ENCODE measurements around the gene OR2S2. TPM values are rescaled to one million over a fixed set of nuclear protein-coding genes. Genes with fewer than 3 reads are reported as not detected.

Gene OR2S2, protein sequence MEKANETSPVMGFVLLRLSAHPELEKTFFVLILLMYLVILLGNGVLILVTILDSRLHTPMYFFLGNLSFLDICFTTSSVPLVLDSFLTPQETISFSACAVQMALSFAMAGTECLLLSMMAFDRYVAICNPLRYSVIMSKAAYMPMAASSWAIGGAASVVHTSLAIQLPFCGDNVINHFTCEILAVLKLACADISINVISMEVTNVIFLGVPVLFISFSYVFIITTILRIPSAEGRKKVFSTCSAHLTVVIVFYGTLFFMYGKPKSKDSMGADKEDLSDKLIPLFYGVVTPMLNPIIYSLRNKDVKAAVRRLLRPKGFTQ
- 0.12 and 0.22 TPM in 2 replicates for total RNA-seq

DNA sequence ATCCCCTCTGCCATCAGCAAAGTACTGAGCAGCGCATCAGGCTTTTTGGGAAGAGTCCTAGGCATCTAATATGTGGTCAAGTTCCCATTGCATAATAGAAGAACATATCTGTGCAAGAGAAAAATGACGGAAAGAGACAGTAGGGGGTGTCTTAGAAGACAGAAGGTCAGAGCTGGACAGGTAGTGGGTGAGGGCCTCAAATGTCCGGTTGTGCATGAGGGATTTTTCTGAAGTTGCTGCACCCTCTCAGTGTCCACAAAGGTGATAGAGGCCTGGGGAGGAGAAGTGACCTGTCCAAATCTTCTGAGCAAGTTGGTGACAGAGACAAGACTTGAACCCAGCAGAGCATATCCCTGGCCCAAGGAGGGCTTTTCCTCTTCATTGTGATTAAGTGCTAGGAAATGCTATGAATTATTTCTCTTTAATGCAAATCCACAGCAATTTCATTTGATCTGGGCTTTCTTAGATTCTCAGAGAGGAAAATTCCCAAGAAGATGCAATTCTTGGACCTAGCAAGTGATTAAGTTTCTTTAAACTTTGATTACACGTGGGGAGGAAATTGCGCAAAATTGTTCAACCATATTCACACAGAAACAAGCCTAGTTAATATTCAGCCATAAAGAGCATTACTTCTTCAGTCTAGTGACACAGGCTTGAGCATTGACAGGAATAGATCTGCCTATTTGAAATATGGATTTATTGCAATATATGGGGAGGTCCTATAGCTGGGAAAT, at the start of gene OR2S2:
TSS of gene OR2S2 (minus strand) at position 51 of the 734 bp plus-strand sequence. CDS start 56 bp downstream, outside the sequence.

DNA sequence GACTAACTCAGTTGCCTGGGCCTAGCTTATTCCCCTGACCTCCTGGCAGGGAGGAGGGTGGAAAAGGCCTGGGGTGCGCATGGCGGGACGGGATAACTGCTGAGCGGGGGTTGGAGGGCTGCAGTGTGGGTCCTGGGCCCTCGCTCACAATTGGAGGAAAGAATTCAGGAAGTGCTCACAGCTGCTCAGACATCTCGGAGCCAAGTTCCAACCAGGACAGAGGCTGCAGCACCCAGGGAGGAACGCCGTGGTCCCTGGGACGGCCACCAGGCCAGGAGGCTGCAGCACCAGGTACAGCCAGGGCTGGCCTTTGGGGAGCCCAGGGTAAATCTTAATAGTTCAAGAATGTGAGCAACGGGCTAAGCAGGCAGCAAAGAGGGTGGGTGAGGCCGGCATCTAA, 48.7 kb downstream of the OR2S2 start, which contains the start of gene SPAAR:
TSS of gene SPAAR (plus strand) at position 217 of the 400 bp plus-strand sequence. CDS start 974 bp downstream, outside the sequence.

Other genes with a start within 250 kb of the OR2S2 start
- 584 and 593 TPM in 2 replicates for gene TLN1, start 226.0 kb downstream of the OR2S2 start, total RNA-seq
- 84.7 and 90.6 TPM in 2 replicates for gene CREB3, start 225.5 kb downstream of the OR2S2 start, total RNA-seq
- 27.0 and 27.5 TPM in 2 replicates for gene GBA2, start 208.9 kb downstream of the OR2S2 start, total RNA-seq
- gene RGP1, start 208.9 kb downstream of the OR2S2 start, total RNA-seq, result 11.1 and 12.6 TPM in 2 replicates
- gene MSMP, start 203.9 kb downstream of the OR2S2 start, total RNA-seq, result 0.62 TPM in 1 of 2 replicates, not detected in the other
- gene NPR2, start 166.6 kb downstream of the OR2S2 start, total RNA-seq, result 27.6 and 32.1 TPM in 2 replicates
- gene SPAG8, start 145.9 kb downstream of the OR2S2 start, total RNA-seq, result 0.75 and 1.3 TPM in 2 replicates
- gene HINT2, start 143.1 kb downstream of the OR2S2 start, total RNA-seq, result 18.6 and 25.8 TPM in 2 replicates
- not detected in 2 replicates for gene FAM221B, start 129.4 kb downstream of the OR2S2 start, total RNA-seq
- 2.2 and 4.1 TPM in 2 replicates for gene TMEM8B, start 128.9 kb downstream of the OR2S2 start, total RNA-seq
- not detected in 2 replicates for gene OR13J1, start 87.8 kb downstream of the OR2S2 start, total RNA-seq
- gene HRCT1, start 52.0 kb downstream of the OR2S2 start, total RNA-seq, result 0.11 and 0.25 TPM in 2 replicates
- gene SPAAR, start 48.7 kb downstream of the OR2S2 start, total RNA-seq, result under 0.01 TPM in 1 of 2 replicates, not detected in the other
- gene RECK, start 78.8 kb upstream of the OR2S2 start, total RNA-seq, result 27.6 and 45.2 TPM in 2 replicates
- gene GLIPR2, start 178.6 kb upstream of the OR2S2 start, total RNA-seq, result 70.2 and 83.1 TPM in 2 replicates
- 5.9 and 8.5 TPM in 2 replicates for gene CCIN, start 211.2 kb upstream of the OR2S2 start, total RNA-seq
- gene CLTA, start 232.8 kb upstream of the OR2S2 start, total RNA-seq, result 289 and 311 TPM in 2 replicates